Spleen (tissue), 7 donors: ENCODE data around the gene BTAF1.

Experiments used
- CTCF ChIP-seq, 11 experiments: fragments of 200-600 bp in 7 of 11; fragments of 450-650 bp in 4 of 11; sonication (generic) in 4 of 11; IDR thresholded peaks in 8 of 11; conservative IDR thresholded peaks in 3 of 11; 1 replicate in 7 of 11; 2 replicates in 4 of 11; pipeline versions ENCODE4 v1.4.0 to v1.8.0; 2016 to 2021; ENCODE audit warnings: antibody characterized with exemption in 11 of 11, inconsistent platforms in 4 of 11, mild to moderate bottlenecking in 1 of 11
- POLR2A ChIP-seq, 3 donors: fragments of 450-650 bp; IDR thresholded peaks; one replicate each; pipeline ENCODE4 v1.5.1; 2017; ENCODE audit warnings: antibody characterized with exemption in 3 of 3, mild to moderate bottlenecking in 1 of 3
- donor health status: DM: no; HTN: no; CAD: no; lungs with moderate emphysema.
- donor health status: DM: no; HTN: no; CAD: no.
- donor health status: DM: no; HTN: no; CAD: no.

- TF ChIP-seq CTCF (IDR thresholded peaks at IDR 0.05 in 8 of 11, conservative IDR thresholded peaks at IDR 0.05 in 3 of 11) (no peak), POLR2A (IDR thresholded peaks at IDR 0.05) (no peak)
Measured at GRCh38 chr10:92031580-92031979, 108.0 kb downstream of the BTAF1 start.
